Sigmoid colon (tissue), 4 donors: ENCODE results near the gene ATP1B3.

Experiments
- CTCF ChIP-seq, 4 experiments: fragments of 450-650 bp in 3 of 4; fragments of 200-600 bp in 1 of 4; IDR thresholded peaks; one replicate each; pipeline ENCODE4 v1.5.1; 2016 to 2019; ENCODE audit warnings: antibody characterized with exemption in 4 of 4, mild to moderate bottlenecking in 3 of 4, moderate library complexity in 2 of 4
- POLR2A ChIP-seq, 2 donors: fragments of 450-650 bp; IDR thresholded peaks; one replicate each; pipeline ENCODE4 v1.6.1; 2016; ENCODE audit warnings: antibody characterized with exemption in 2 of 2, mild to moderate bottlenecking in 2 of 2, moderate library complexity in 2 of 2
- POLR2AphosphoS5 ChIP-seq, 4 donors: sonication (generic); formaldehyde crosslinking; IDR thresholded peaks; one replicate each; pipeline ENCODE4 v1.6.1; 2017; ENCODE audit warnings: antibody characterized with exemption in 4 of 4

DNA sequence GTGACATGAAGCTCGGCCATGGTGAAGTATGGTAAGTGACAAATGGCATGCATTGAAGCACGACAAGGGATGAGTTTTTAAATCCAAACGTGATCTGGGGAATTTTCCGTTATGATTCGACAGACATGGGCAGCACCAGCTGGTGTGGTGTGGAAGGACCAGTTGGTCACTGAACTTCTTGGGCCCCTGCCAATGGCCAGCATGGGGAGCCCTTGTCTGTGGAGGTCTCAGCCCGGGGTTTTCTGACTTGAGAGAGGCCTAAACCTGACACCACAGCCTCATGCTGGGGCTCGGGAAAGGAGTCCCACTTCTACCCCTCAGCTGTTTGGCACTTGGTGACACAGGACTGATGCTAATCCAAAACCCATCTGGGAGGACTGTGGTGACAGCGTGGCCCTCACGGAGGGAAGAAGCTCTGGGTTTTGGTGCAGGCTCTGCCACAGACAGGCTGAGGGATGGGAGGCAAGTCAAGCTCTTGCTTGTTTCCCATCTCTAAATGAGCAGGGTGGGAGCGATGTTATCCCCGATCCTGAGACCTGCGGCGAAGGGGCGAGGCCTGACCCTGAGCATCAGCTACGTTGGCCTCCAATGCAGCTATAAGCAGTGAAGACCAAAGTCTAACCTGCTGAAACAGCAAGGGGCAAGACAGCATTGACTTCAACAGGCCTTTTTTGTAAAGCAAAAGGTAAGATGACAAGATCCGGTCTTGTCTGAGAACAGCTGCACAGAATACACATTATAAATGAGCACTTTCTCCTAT, 69.5 kb downstream of the ATP1B3 start:
- TF ChIP-seq CTCF (IDR thresholded peaks at IDR 0.05) (no peak), POLR2A (IDR thresholded peaks at IDR 0.05) (no peak), POLR2AphosphoS5 (IDR thresholded peaks at IDR 0.05) (no peak)
